PC-3 (cell line): ENCODE results near the gene TBX1. TPM values are rescaled to one million over a fixed set of nuclear protein-coding genes. Genes with fewer than 3 reads are reported as not detected.

Experiments used
- ATAC-seq: fragments of 200-7000 bp; cut with Tn5 transposase; 2 replicates; pipeline ENCODE4 v1.9.1; 2020; ENCODE audit warnings: mild to moderate bottlenecking, moderate library complexity
- BruUV-seq: library from RNA; stranded (reverse); fragments of 400-500 nt; replicated peaks from 2 replicates; lab custom pipeline; 2021; lab: Mats Ljungman, UMichigan
- CTCF ChIA-PET: fragments of 300-600 bp; sonication (Branson Sonifier 250); formaldehyde crosslinking; loops from one replicate; lab custom pipeline; 2022; ENCODE audit warnings: antibody characterized with exemption; lab: Charles Lee
- POLR2A ChIA-PET: fragments of 300-600 bp; sonication (Branson Sonifier 250); formaldehyde crosslinking; loops from one replicate; lab custom pipeline; 2022; ENCODE audit warnings: antibody characterized with exemption; ENCODE audit not compliant: unreplicated experiment; lab: Charles Lee
- DNase-seq: peaks from one replicate; pipeline ENCODE4 v3.0.0-alpha.2; 2015
- H2AFZ ChIP-seq: fragments of 300-600 bp; sonication (generic); 2 replicates; pipeline ENCODE4 v1.6.0; 2016; ENCODE audit warnings: antibody characterized with exemption, low read length
- H3F3A ChIP-seq: fragments of 300-600 bp; sonication (generic); one replicate; pipeline ENCODE4 v1.6.0; 2017; ENCODE audit warnings: antibody characterized with exemption, low read length, control low read depth, mild to moderate bottlenecking; ENCODE audit not compliant: unreplicated experiment
- H3K27ac ChIP-seq: fragments of 300-600 bp; sonication (generic); 2 replicates; pipeline ENCODE4 v1.5.1; 2016; ENCODE audit warnings: mild to moderate bottlenecking, low read length
- H3K27me3 ChIP-seq: fragments of 300-600 bp; sonication (generic); 2 replicates; pipeline ENCODE4 v1.6.1; 2016; ENCODE audit warnings: low read length, mixed read lengths
- H3K36me3 ChIP-seq: fragments of 300-600 bp; sonication (generic); 2 replicates; pipeline ENCODE4 v1.6.1; 2016; ENCODE audit warnings: low read depth, mixed run types, low read length, mixed read lengths
- H3K4me1 ChIP-seq: fragments of 300-600 bp; sonication (generic); 2 replicates; pipeline ENCODE4 v1.5.1; 2016; ENCODE audit warnings: low read length; ENCODE audit not compliant: insufficient read depth
- H3K4me2 ChIP-seq: fragments of 300-600 bp; sonication (generic); 2 replicates; pipeline ENCODE4 v1.6.0; 2016; ENCODE audit warnings: low read length
- H3K4me3 ChIP-seq: fragments of 300-600 bp; sonication (generic); 2 replicates; pipeline ENCODE4 v1.5.1; 2016; ENCODE audit warnings: mild to moderate bottlenecking, low read length, mixed read lengths
- H3K79me2 ChIP-seq: fragments of 300-600 bp; sonication (generic); 2 replicates; pipeline ENCODE4 v1.6.1; 2017; ENCODE audit warnings: low read length, mixed read lengths
- H3K9ac ChIP-seq: fragments of 300-600 bp; sonication (generic); 2 replicates; pipeline ENCODE4 v1.6.0; 2016; ENCODE audit warnings: mild to moderate bottlenecking, low read length
- H3K9me2 ChIP-seq: fragments of 300-600 bp; sonication (generic); replicated peaks from 2 replicates; pipeline ENCODE4 v1.6.1; 2016; ENCODE audit warnings: mixed run types, low read length, mixed read lengths
- H3K9me3 ChIP-seq: fragments of 300-600 bp; sonication (generic); 2 replicates; pipeline ENCODE4 v1.6.1; 2016; ENCODE audit warnings: low read length, mixed read lengths
- H4K20me1 ChIP-seq: fragments of 300-600 bp; sonication (generic); 2 replicates; pipeline ENCODE4 v1.6.1; 2016; ENCODE audit warnings: low read length, mixed read lengths
- EZH2 ChIP-seq: fragments of 300-600 bp; sonication (generic); IDR thresholded peaks from one replicate; pipeline ENCODE4 v1.6.1; 2017; ENCODE audit warnings: antibody characterized with exemption, mild to moderate bottlenecking, low read length; ENCODE audit not compliant: unreplicated experiment
- EZH2phosphoT487 ChIP-seq: fragments of 300-600 bp; sonication (generic); IDR thresholded peaks from 2 replicates; pipeline ENCODE4 v1.6.1; 2018; ENCODE audit warnings: mild to moderate bottlenecking, antibody characterized with exemption, low read length, borderline replicate concordance
- intact Hi-C: fragments of 100-400 bp; cut with micrococcal nuclease; formaldehyde crosslinking; loops from 2 replicates; pipeline ENCODE4 v1.9.0; 2023
- total RNA-seq: library from RNA; depleted of rRNA; stranded (reverse); fragments of >200 nt; gene quantifications from 2 replicates; pipeline ENCODE4 v1.2.3, GENCODE V29; 2014
- TF ChIP-seq, protein P1 (sequence below): fragments of 300-600 bp; sonication (generic); conservative IDR thresholded peaks from 2 replicates; pipeline ENCODE4 v1.5.1; 2017; ENCODE audit warnings: antibody characterized with exemption, low read depth, mild to moderate bottlenecking, low read length

TBX1 gene
- total RNA-seq, 1 experiment from 2014 or later = 18.6 TPM

DNA sequence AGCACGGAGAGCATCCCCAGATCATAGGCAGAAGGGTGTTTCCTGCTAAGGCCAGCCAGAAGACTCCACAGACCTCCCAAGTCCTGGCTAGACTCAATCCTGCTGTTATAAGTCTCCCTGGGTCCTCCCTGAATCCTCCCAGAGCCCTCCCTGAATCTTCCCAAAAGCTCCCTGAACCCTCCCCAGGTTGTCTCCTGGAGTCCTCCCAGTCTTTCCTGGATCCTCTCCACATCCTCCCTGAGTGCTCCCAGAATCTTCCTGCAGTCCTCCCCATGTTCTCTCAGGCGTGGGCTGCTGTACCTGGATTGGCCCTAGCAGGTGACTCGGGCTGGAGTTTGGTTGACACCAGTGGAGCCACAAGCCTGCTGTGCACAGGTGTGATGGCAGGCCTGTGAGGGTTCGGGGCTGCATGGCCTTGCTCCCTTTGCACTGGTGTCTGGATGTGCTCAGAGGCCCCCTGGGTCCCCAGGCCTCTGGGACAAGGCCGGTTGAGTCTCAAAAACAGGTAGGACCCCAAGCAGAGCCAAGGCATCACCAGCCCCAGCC, 25.7 kb upstream of the TBX1 start:
- H3K9me2 ChIP-seq = no peaks in the 10 kb centered on the region
- no peak overlapping the region for H3K9ac ChIP-seq
- no peaks in the 10 kb centered on the region for H3K4me1 ChIP-seq
- ChIA-PET POLR2A (no interaction called here), CTCF (no interaction called here)
- no peak for DNase-seq
- H3K36me3 ChIP-seq = no peaks in the 10 kb centered on the region
- no peaks in the 10 kb centered on the region for H3K79me2 ChIP-seq
- no peak overlapping the region for H3K4me2 ChIP-seq
- no peaks in the 10 kb centered on the region for H3K27me3 ChIP-seq
- H3F3A ChIP-seq = no peaks in the 10 kb centered on the region
- intact Hi-C loops = no loop called here
- H3K9me3 ChIP-seq = no peaks in the 10 kb centered on the region
- no peak overlapping the region for H2AFZ ChIP-seq
- BruUV-seq = no TSS peak
- H4K20me1 ChIP-seq = no peaks in the 10 kb centered on the region
- H3K4me3 ChIP-seq = no peak overlapping the region
- no peak overlapping the region for H3K27ac ChIP-seq
- ATAC-seq = no peak
- TF ChIP-seq EZH2phosphoT487 = no peak
- TF ChIP-seq EZH2 = no peak
- TF ChIP-seq, protein P1, sequence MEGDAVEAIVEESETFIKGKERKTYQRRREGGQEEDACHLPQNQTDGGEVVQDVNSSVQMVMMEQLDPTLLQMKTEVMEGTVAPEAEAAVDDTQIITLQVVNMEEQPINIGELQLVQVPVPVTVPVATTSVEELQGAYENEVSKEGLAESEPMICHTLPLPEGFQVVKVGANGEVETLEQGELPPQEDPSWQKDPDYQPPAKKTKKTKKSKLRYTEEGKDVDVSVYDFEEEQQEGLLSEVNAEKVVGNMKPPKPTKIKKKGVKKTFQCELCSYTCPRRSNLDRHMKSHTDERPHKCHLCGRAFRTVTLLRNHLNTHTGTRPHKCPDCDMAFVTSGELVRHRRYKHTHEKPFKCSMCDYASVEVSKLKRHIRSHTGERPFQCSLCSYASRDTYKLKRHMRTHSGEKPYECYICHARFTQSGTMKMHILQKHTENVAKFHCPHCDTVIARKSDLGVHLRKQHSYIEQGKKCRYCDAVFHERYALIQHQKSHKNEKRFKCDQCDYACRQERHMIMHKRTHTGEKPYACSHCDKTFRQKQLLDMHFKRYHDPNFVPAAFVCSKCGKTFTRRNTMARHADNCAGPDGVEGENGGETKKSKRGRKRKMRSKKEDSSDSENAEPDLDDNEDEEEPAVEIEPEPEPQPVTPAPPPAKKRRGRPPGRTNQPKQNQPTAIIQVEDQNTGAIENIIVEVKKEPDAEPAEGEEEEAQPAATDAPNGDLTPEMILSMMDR = no peak

DNA sequence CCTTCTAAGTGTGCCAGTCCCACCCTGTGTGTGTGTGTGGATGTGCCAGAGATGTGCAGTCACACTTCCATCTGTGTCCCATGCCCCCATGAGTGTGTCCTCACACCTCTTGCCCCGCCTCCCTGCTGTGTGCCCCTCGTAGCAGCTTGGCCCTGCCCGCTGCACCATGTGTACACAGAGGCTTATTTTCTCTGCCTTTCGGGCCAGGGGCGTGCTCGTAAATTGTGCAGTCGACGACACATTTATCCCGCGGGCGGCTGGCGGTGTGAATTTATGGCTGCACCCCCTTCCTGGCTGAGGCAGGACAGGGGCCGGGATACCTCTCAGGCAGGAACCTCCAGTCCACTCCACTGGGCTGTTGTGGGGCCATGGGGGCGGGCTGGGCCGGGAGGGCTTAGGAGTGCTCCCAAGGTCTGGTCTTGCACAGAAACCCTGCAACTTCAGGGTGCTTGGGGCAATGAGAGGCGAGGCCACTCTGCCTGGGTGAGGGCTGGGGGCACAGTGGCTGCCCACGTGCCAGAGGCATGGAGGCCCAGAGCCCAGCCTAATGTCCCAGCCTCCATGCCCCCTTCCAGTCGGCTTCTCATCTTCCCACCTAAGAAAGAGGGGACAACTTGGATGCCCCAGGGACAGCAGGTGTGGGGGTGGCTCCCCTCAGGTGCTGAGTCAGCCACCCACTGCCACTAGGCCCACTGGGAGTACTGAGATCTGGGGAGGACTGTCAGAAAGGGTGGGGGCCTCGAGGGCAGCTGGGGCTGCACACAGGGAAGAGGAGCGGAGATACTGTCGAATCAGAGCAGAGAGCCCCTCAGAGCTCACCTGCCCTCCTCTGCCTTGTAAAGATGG, 24.7 kb upstream of the TBX1 start:
- ChIA-PET POLR2A (no interaction called here), CTCF (no interaction called here)
- no peaks in the 10 kb centered on the region for H3K36me3 ChIP-seq
- no peak overlapping the region for H3K4me3 ChIP-seq
- intact Hi-C loops = no loop called here
- TF ChIP-seq EZH2phosphoT487 (no peak), EZH2 (no peak)
- TF ChIP-seq, protein P1 = no peak
- no peaks in the 10 kb centered on the region for H3K79me2 ChIP-seq
- no peaks in the 10 kb centered on the region for H3K4me1 ChIP-seq
- H3F3A ChIP-seq = no peaks in the 10 kb centered on the region
- H3K4me2 ChIP-seq = no peak overlapping the region
- no peaks in the 10 kb centered on the region for H3K9me3 ChIP-seq
- H4K20me1 ChIP-seq = no peaks in the 10 kb centered on the region
- H3K9me2 ChIP-seq = no peaks in the 10 kb centered on the region
- no peak overlapping the region for H2AFZ ChIP-seq
- DNase-seq (no peak), ATAC-seq (no peak)
- no peaks in the 10 kb centered on the region for H3K27me3 ChIP-seq
- no TSS peak for BruUV-seq
- H3K27ac ChIP-seq = no peak overlapping the region
- no peak overlapping the region for H3K9ac ChIP-seq
